PFSK-1 (cell line): ENCODE results near the gene CREBRF.

Experiments used
- FOXP2 ChIP-seq: optimal IDR thresholded peaks from 2 replicates; pipeline ENCODE3; 2011; ENCODE audit warnings: borderline replicate concordance, control low read depth, inconsistent platforms; ENCODE audit not compliant: insufficient read depth; ENCODE audit errors: extremely low read length, extremely low read depth
- POLR2AphosphoS5 ChIP-seq: IDR thresholded peaks from 2 replicates; pipeline ENCODE4 v1.6.1; 2012; ENCODE audit warnings: low read depth, mild to moderate bottlenecking, control low read depth, low read length, moderate library complexity

DNA sequence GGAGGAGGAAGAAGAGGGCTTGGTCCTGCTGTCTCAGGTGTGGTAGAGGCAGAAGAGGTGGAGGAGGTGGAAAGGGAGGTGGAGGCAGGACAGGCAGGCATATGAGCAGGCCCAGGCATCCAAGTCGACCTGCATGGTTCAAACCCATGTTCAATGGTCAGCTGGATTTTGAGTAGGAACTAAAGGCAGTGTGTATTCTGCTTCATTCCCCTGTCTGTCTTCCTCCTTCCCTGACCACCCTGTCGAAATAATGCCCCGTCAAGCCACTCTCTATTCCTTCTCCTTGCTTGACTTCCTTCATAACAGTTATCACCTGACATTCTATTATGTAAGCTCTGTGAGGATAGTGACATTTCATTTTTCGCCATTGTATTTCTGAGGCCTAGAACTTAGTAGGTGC is 37.8 kb upstream of the CREBRF start:
- TF ChIP-seq POLR2AphosphoS5 = no peak
- TF ChIP-seq FOXP2 = no peak
